ENCODE results near the gene HOXB4. TPM values are rescaled to one million over a fixed set of nuclear protein-coding genes. Genes with fewer than 3 reads are reported as not detected.

The HOXB4 gene
- total RNA-seq, 1 experiment from 2014 or later = 11.3 TPM

DNA sequence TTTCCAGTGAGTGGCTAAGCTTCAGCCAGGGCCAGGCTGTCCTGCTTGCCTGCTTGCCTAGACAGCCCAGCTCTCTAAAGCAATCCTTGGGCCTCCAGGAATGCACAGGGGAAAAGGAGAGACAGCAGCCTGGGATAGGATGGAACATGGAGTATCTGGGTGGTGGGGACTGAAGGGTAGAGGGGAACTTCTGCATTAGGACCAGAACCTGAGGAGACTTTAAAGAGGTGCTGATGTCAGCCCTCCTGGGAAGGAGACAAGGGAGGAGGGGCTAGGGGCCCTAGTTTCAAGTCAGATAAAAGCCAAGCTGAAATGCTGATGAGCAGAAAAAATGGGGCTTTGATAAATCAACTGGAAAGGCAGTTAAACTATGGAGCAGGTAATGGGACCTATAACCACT lies 30.9 kb upstream of the HOXB4 start:
- H3K4me3 ChIP-seq (replicated peaks in 1 of 2; ENCODE audit: low read depth in 1 of 2, low read length in 2 of 2) = peak overlapping the region; percentile 80 to 90; a peak in 3 of 4 replicates

More for the DNA sequence above, 30.9 kb upstream of the HOXB4 start:
- ChIA-PET RAD21 (ENCODE audit: low non-redundant PET in 1 of 2, low total read pairs in 2 of 2, uncharacterized antibody in 2 of 2, unreplicated experiment in 2 of 2) (no interaction called here), POLR2A (no interaction called here), CTCF (interaction anchor here (1.2 to 1.6 kb wide), 5 partner anchors 8 to 583 kb away, joined by 4 to 6 read pairs (median 5); no protein-coding TSS in a partner anchor)
- Histone ChIP-seq H3K36me3 (ENCODE audit: control insufficient read depth in 1 of 2, insufficient read depth in 2 of 2, low read length in 2 of 2) (no peaks in the 10 kb centered on the region), H4K20me1 (ENCODE audit: insufficient read depth) (no peaks in the 10 kb centered on the region), H3K4me1 (ENCODE audit: control insufficient read depth in 1 of 2, insufficient read depth in 2 of 2, low read length in 2 of 2) (peaks cover 26 to 61% of the 10 kb centered on the region in 2 experiments), H2AFZ (ENCODE audit: low read depth, low read length, poor library complexity, severe bottlenecking) (no peak overlapping the region), H3K79me2 (ENCODE audit: insufficient read depth, low read length) (peaks cover 70% of the 10 kb centered on the region), H3K27me3 (ENCODE audit: insufficient read depth, low read length) (no peaks in the 10 kb centered on the region), H3K9ac (ENCODE audit: low read length) (peak overlapping the region; percentile 97), H3K4me2 (ENCODE audit: low read length) (peak overlapping the region; percentile 95), H3K9me2 (ENCODE audit: insufficient read depth) (no peaks in the 10 kb centered on the region), H3K9me3 (ENCODE audit: control insufficient read depth in 1 of 2, insufficient read depth in 1 of 2, low read depth in 1 of 2, low read length in 2 of 2) (no peaks in the 10 kb centered on the region), H3K27ac (ENCODE audit: low read depth, low read length) (peak overlapping the region; percentile 98)
- no peak for ATAC-seq
- TF ChIP-seq ZFX (IDR thresholded peaks at IDR 0.05) (no peak), ZBTB33 (IDR thresholded peaks at IDR 0.05; ENCODE audit: extremely low read depth, insufficient replicate concordance, low read length) (no peak), SP1 (IDR thresholded peaks at IDR 0.05; ENCODE audit: low read depth) (no peak), CEBPB (IDR thresholded peaks at IDR 0.05; ENCODE audit: low read depth) (no peak), POLR2AphosphoS5 (IDR thresholded peaks at IDR 0.05; ENCODE audit: low read depth, low read length) (no peak), POLR2A (IDR thresholded peaks at IDR 0.05; ENCODE audit: borderline replicate concordance, extremely low read depth, insufficient read depth, insufficient read length) (no peak), CBX3 (IDR thresholded peaks at IDR 0.05; ENCODE audit: low read depth) (no peak), SRF (IDR thresholded peaks at IDR 0.05; ENCODE audit: low read depth) (no peak), ELF1 (IDR thresholded peaks at IDR 0.05; ENCODE audit: borderline replicate concordance, low read depth) (no peak), EZH2 (IDR thresholded peaks at IDR 0.05) (no peak), FOSL1 (IDR thresholded peaks at IDR 0.05; ENCODE audit: low read depth) (no peak)
- TF ChIP-seq, protein P1, sequence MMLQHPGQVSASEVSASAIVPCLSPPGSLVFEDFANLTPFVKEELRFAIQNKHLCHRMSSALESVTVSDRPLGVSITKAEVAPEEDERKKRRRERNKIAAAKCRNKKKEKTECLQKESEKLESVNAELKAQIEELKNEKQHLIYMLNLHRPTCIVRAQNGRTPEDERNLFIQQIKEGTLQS (IDR thresholded peaks at IDR 0.05) = no peak
- TF ChIP-seq, protein P2, sequence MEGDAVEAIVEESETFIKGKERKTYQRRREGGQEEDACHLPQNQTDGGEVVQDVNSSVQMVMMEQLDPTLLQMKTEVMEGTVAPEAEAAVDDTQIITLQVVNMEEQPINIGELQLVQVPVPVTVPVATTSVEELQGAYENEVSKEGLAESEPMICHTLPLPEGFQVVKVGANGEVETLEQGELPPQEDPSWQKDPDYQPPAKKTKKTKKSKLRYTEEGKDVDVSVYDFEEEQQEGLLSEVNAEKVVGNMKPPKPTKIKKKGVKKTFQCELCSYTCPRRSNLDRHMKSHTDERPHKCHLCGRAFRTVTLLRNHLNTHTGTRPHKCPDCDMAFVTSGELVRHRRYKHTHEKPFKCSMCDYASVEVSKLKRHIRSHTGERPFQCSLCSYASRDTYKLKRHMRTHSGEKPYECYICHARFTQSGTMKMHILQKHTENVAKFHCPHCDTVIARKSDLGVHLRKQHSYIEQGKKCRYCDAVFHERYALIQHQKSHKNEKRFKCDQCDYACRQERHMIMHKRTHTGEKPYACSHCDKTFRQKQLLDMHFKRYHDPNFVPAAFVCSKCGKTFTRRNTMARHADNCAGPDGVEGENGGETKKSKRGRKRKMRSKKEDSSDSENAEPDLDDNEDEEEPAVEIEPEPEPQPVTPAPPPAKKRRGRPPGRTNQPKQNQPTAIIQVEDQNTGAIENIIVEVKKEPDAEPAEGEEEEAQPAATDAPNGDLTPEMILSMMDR (IDR thresholded peaks at IDR 0.05 in 2 of 3, conservative IDR thresholded peaks at IDR 0.05 in 1 of 3; ENCODE audit: borderline replicate concordance in 1 of 3, insufficient read depth in 1 of 3, low read depth in 2 of 3, low read length in 2 of 3) = no peak
- BruUV-seq (replicated peaks) = no TSS peak
- DNase-seq (ENCODE audit: low read depth, low spot score) = no peak
- intact Hi-C loops (cut with micrococcal nuclease) = no loop called here
